ENCODE data around the gene SLC35E2B. TPM values are rescaled to one million over a fixed set of nuclear protein-coding genes. Genes with fewer than 3 reads are reported as not detected.
"Not testable (repeated sequence)": the region's sequence is repeated elsewhere in the genome, so short reads cannot be mapped to it uniquely, and the experiment has no call there.

The SLC35E2B gene
- total and polyA plus RNA-seq, 2 of the 13 experiments (the other 11 are each of a cell fraction or from before 2014, with no cell fraction given), result 14.1 to 19.7 TPM

GRCh38 chr1:1724035-1724864 is 31.7 kb upstream of the SLC35E2B start, which contains the start of gene CDK11A (continued):
- peak; percentile 45; the same call in 1 of the 2 replicates for TF ChIP-seq ZBTB40 (IDR thresholded peaks at IDR 0.05)
- not testable (repeated sequence) for TF ChIP-seq ZBTB40 (CRISPR knock-in tag; IDR thresholded peaks at IDR 0.05)
- TF ChIP-seq FOXJ3 (CRISPR knock-in tag; IDR thresholded peaks at IDR 0.05; ENCODE audit: borderline replicate concordance), result 0 out of 2 replicates have a peak, but pooled peaks have one; percentile 27
- 0 out of 2 replicates have a peak, but pooled peaks have one; percentile 35 for TF ChIP-seq ZNF501 (CRISPR knock-in tag; IDR thresholded peaks at IDR 0.05)
- peak; percentile 79 for TF ChIP-seq HNRNPLL (IDR thresholded peaks at IDR 0.05; ENCODE audit: low read depth, low read length, poor library complexity, severe bottlenecking)
- TF ChIP-seq ZBTB14 (CRISPR knock-in tag; IDR thresholded peaks at IDR 0.05), result peak; percentile 32; the same call in 1 of the 2 replicates
- TF ChIP-seq MYPOP (CRISPR knock-in tag; IDR thresholded peaks at IDR 0.05), result peak; percentile 83; the same call in 1 of the 2 replicates
- peak; percentile 68; the same call in 1 of the 2 replicates for TF ChIP-seq ELK4 (CRISPR knock-in tag; IDR thresholded peaks at IDR 0.05; ENCODE audit: borderline replicate concordance)
- TF ChIP-seq FOXO1 (CRISPR knock-in tag; IDR thresholded peaks at IDR 0.05), result 0 out of 2 replicates have a peak, but pooled peaks have one; percentile 24
- peak; percentile 53 for TF ChIP-seq CTCF (CRISPR knock-in tag; IDR thresholded peaks at IDR 0.05)
- TF ChIP-seq GABPA (IDR thresholded peaks at IDR 0.05; ENCODE audit: low read depth, low read length), result peak; percentile 65
- TF ChIP-seq GABPA (CRISPR knock-in tag; IDR thresholded peaks at IDR 0.05; ENCODE audit: low read depth), result peak; percentile 92
- peak; percentile 44; the same call in 1 of the 2 replicates for TF ChIP-seq RFXAP (CRISPR knock-in tag; IDR thresholded peaks at IDR 0.05; ENCODE audit: borderline replicate concordance)

All from HepG2 (cell line).